AG10803 (cell line): ENCODE data around the gene RPGRIP1L.

ENCODE experiments used
- DNase-seq: peaks from one replicate; pipeline ENCODE4 v3.0.0; 2010; ENCODE audit warnings: low read depth
- H3K4me3 ChIP-seq: 2 replicates; pipeline ENCODE4 v1.5.1; 2011; ENCODE audit warnings: mild to moderate bottlenecking, low read length, control low read depth
- TF ChIP-seq, protein P1 (sequence below): conservative IDR thresholded peaks from 2 replicates; pipeline ENCODE4 v1.5.1; 2011; ENCODE audit warnings: mild to moderate bottlenecking, low read length, control low read depth, inconsistent platforms

RPGRIP1L gene

DNA sequence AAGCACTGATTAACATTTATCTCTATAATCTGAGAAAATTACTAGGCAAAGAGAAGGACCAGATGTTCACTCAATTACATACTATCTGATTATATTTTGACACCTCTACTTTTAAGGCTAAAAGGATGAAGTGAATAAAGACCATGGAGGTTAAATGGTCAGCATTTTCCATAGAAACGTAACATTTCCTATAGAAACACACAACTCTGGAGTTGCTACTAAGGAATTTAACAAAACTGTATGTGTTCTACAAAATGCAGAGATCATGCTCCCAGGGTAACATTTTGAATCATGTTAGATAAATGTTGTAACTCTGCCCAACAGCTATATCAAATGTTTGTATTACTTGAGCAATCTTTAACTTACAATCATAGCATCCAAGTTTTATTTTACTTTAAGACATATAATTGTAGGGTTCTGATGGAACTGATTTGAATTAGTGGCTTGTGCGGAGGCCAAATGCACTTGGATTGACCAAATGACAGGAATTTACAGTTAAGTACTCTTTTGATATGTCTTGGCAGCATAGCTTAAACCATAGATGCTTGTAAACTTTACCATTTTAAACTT, 97.7 kb downstream of the RPGRIP1L start:
- no peak for DNase-seq
- H3K4me3 ChIP-seq: no peak overlapping the region
- TF ChIP-seq, protein P1, sequence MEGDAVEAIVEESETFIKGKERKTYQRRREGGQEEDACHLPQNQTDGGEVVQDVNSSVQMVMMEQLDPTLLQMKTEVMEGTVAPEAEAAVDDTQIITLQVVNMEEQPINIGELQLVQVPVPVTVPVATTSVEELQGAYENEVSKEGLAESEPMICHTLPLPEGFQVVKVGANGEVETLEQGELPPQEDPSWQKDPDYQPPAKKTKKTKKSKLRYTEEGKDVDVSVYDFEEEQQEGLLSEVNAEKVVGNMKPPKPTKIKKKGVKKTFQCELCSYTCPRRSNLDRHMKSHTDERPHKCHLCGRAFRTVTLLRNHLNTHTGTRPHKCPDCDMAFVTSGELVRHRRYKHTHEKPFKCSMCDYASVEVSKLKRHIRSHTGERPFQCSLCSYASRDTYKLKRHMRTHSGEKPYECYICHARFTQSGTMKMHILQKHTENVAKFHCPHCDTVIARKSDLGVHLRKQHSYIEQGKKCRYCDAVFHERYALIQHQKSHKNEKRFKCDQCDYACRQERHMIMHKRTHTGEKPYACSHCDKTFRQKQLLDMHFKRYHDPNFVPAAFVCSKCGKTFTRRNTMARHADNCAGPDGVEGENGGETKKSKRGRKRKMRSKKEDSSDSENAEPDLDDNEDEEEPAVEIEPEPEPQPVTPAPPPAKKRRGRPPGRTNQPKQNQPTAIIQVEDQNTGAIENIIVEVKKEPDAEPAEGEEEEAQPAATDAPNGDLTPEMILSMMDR: no peak

GRCh38 chr16:53605356-53605755, 98.3 kb downstream of the RPGRIP1L start:
- no peak for DNase-seq
- H3K4me3 ChIP-seq: no peak overlapping the region
- TF ChIP-seq, protein P1: no peak

GRCh38 chr16:53601961-53602360, 101.7 kb downstream of the RPGRIP1L start:
- no peak for DNase-seq
- H3K4me3 ChIP-seq: no peak overlapping the region
- TF ChIP-seq, protein P1: no peak

DNA sequence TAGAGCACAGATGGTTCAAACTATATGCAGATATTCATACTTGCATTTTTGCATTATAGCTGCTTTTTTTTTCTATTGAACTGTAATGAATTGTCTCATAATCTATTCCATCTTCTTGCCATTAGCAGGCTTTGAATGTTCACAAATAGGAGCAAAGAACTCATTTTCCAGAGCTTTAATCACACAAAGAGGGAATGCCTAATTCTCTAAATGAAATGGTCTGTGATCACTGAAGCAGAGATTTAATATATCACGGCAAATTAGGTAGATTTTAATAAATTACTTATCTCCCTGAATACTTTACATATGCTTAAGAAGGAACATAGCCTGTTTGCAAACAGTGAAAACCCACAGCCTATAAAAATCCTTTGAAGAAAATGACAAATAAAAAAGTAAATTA, 103.0 kb downstream of the RPGRIP1L start:
- no peak overlapping the region for H3K4me3 ChIP-seq
- TF ChIP-seq, protein P1: no peak
- DNase-seq: no peak

DNA sequence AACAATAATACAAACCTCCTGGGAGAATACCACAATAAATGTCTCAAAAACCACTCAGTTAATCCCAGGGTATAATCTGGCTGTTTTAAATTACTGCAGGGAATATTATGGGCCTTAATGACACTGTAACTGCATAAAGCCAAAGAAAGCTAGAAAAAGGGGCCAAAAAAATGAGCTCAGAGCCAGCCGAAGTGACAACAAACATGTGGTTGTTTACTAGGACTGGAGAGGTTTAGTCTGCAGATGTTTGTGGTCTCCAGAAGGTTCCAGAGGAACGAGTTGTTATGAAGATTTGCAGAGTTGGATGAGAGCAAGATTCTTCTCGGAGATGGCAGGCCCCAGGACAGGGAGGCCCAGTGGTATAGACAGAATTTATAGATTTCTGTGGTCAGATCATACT, 103.5 kb downstream of the RPGRIP1L start:
- H3K4me3 ChIP-seq: no peak overlapping the region
- DNase-seq: peak; percentile 94
- TF ChIP-seq, protein P1: no peak

DNA sequence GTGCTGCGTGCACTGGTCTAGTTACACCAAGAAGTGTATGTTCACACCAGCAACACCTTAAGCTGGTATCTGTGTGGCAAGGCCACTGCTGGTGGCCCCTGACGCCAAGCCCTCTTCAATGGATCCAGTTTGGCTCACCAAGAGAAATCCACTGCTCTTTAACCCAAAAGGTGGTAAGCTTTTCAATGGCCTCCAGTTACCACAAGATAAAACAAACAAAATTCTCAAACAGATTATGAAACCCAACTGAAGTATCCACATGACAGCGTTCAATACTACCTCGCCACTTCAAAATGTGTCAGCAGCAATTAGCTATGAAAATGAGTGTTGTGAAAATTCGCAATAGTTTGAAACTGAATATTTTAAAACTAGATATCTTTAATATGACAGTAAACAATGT, 104.1 kb downstream of the RPGRIP1L start:
- no peak overlapping the region for H3K4me3 ChIP-seq
- DNase-seq: no peak
- TF ChIP-seq, protein P1: no peak

GRCh38 chr16:53598511-53599275, 105.0 kb downstream of the RPGRIP1L start:
- DNase-seq: peak; percentile 81
- H3K4me3 ChIP-seq: no peak overlapping the region
- TF ChIP-seq, protein P1: no peak
